SW 1271 (cell line): ENCODE measurements around the gene FOLR1.

Experiments
- DNase-seq, 2 experiments: peaks; one replicate each; lab custom pipeline; 2025; lab: John Stamatoyannopoulos, UW

Gene FOLR1

DNA sequence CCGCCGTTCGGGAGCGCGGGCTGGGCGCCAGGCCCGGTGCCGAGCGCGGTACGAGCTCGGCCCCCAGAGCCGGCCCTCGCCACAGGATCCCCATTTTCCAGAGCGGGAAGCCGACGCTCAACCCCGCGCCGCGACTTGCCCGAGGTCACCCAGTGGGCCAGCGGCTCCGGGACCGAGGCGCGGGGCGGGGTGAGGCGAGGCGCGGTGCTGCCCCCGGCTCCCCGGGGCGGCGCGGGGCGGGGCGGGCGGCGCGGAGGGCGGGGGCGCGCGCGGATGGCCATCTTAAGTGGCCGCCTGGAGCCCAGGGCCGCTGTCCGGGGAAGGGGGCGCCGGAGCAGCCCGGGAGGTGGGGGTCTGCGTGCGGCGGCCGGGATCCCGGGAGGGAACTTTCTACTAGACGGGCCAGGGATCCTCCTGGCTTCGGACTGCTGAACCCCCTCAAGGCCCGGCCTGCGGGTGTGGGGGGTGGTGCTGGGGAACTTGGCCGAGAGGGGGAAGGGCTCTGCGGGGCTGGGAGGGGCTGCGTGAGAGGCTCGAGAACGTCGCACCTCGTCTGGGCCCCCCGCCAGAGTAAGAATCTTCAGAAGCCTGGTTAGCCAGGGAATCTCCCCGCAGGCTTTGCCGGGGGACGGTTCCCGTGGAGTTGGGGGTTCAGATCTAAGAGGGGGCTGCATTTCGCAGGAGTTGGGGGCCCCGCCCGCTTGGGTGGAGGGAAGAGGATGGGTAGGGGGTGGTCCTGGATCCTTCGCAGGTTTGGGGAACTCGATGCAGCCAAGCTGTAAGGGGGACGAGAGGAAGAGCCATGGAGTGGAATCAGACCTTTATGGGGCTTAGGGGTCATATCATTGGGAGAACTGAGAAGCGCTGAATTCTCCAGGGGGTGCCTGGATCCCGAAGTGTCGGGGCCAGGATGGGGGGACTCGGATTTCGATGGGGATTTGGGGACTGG lies 31.9 kb downstream of the FOLR1 start:
- DNase-seq: peak in 1 of 2 experiments; percentile 74

DNA sequence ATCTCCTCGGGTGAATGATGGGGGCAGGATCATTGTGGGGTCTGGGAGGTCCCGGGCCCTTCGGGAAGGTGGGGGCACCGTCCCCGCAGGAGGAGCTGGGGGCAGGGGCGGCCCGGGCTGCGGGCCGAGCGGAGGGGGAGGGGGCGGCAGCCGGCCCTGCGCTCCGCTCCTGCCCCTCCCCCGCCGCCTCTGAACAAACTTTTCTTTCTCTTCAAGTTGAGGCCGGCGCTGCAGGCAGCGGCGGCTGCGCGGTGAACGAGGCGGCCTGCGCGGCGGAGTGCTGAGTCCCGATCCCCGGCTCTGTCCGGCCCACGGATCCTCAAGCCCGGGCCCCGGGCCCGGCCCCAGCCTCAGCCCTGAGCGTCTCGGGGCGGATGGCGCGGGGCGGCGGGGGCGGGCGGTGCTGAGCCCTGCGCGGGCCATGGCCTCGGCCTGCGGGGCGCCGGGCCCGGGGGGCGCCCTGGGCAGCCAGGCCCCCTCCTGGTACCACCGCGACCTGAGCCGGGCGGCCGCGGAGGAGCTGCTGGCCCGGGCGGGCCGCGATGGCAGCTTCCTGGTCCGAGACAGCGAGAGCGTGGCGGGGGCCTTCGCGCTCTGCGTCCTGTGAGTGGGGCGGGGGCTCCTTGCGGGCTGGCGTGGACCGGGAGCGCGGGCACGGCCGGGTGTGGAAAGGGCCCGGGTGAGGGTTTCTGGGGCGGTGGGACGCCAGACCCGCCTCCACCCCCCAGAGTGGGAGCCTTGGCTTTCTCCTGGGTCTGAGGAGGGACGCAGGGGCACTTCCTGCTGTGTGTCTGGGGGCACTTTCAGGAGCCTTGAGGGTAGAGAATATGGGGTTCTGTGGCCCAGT lies 32.8 kb downstream of the FOLR1 start, which contains the start of gene INPPL1:
Gene INPPL1 (plus strand): TSS at position 204 of the 847 bp plus-strand sequence. CDS start 218 bp downstream, at position 422.
- DNase-seq: no peak

DNA sequence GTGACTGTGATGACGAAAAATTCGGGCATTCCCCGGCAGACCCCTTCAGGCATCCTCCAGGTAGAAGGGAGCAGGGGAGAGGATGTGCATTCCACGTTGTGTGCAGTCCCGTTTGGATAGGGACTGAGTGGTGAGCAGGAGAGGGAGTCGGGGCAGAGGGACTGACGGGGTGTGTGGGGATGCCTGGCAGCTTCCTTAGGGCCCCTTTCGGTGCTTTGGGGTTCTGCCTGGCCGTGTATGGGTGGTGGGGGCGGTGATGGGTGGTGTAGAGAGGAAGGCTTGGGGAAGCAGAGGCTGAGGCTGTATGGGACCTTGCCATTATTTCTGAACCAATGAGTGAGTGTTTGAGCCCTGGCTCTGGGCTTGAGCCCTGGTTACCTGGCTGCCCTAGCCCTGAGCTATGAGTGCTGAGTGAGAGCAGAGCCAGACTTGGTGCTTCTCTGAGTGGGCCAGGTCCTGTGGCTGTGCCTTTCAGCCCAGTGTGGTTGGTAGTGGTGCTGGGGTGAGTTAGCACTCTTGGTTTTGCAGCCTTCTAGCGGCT lies 33.5 kb downstream of the FOLR1 start:
- peak in 1 of 2 experiments; percentile 18 for DNase-seq

DNA sequence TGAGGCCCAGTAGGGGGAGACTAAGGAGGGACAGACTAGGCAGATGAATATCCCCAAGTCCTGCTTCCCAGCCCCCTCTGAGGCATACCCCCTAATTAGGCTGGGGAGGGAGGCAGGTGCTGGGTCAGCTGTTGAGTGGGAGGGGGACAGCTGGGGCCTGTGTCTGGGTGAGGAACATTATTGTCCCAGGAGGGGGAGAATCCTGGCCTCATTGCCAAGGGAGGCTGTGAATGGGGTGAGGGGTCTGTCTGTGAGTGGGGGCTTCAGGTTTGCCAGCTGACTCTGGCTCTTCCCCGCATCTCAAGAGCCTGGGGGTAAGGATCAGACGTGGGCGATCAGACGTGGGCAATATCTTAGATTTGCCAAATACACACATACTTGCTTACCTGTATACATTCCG lies 34.8 kb downstream of the FOLR1 start:
- no peak for DNase-seq

DNA sequence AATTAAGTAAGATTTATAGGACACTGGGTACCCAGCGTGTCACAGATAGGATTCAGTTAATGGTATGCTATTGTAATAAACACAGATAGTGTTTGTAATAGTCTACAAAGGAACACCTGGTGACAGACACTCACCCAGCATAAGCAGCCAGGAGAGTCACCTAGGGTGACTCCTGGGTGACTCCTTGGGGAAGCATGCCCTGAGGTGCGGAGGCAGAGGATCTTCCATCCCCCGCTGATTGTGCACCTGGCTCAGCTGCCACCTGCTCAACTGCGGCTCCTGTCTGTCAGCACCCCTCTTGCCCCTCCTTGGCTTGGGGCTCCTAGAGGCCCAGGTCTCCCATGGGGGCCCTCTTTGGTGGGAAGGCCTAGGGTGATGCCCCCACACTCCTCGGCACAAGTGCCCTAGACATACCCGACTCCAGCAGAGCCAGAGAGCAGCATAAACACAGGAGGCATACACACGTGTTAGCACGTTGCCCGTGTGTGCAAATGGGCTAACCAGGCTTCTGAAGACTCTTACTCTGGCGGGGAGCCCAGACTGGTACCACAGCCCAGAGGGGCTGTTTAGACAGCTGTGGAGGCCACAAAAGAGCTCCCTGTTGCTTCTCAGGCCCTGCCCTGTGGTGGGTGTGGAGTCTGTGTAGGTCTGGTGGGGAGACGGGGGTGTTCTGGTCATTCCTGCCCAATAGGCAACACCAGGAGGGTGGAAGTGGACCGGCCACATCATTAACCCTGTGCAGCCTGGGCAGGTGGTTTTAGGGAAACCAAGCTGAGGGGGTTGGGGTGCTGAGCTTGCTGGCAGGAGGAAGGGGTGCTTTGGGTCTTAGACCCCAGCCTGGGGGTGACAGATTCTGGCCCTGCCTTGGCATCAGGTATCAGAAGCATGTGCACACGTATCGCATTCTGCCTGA lies 35.6 kb downstream of the FOLR1 start:
- DNase-seq: no peak

DNA sequence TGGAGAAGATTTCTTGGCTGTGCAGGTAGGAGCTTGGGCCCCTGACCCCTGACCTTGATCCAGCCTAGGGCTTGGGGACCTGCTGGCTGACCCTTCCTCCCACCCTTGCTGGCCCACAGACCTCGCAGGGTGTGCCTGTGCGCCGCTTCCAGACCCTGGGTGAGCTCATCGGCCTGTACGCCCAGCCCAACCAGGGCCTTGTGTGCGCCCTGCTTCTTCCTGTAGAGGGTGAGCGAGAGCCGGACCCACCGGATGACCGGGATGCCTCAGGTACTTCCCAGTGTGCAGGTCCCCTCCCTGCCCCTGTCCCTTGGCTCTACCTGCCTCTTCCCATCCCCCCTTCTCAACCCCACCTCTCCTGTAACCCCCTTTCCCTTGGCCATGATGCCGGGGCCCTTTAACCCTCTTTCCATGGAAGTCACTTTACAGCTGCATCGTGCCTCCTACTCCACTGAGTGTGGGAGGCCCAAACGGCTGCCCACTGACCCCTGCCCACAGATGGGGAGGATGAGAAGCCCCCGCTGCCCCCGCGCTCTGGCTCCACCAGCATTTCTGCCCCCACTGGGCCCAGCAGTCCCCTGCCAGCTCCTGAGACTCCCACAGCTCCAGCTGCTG lies 36.4 kb downstream of the FOLR1 start:
- no peak for DNase-seq

DNA sequence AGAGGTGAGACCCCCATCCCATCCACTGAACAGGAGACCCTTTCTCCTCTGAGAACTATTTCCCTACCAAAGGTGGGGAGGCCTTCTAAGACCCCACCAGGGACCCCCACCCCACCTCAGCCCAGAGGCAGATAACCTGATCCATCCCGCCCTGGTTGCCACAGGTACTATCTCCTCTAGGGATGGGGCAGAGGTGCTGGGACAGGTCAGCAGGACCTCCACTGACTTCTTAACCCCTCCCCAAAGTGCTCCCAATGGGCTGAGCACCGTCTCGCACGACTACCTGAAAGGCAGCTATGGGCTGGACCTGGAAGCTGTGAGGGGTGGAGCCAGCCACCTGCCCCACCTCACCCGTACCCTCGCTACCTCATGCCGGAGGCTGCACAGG lies 36.9 kb downstream of the FOLR1 start:
- no peak for DNase-seq

DNA sequence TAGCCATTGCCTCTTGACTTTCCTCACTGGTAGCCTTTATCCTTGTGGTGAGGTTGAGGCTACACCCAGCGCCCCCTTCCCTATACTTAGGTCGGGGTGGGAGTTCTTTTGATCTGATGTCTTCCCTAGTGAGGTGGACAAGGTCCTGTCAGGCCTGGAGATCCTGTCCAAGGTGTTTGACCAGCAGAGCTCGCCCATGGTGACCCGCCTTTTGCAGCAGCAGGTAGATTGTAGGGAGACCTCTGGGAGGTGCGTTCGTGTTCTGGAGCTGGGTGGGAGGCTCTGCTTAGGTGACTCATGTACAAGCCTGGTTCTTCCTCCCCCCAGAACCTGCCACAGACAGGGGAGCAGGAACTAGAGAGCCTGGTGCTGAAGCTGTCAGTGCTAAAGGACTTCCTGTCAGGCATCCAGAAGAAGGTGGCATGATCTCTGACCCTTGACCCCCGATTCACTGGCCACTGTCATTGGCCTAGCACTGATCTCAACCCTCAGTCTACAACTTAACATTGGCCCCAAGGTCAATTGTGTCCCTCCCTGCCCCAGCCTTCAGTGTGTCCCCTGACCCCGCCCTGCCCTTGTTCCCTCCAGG lies 37.5 kb downstream of the FOLR1 start:
- no peak for DNase-seq

DNA sequence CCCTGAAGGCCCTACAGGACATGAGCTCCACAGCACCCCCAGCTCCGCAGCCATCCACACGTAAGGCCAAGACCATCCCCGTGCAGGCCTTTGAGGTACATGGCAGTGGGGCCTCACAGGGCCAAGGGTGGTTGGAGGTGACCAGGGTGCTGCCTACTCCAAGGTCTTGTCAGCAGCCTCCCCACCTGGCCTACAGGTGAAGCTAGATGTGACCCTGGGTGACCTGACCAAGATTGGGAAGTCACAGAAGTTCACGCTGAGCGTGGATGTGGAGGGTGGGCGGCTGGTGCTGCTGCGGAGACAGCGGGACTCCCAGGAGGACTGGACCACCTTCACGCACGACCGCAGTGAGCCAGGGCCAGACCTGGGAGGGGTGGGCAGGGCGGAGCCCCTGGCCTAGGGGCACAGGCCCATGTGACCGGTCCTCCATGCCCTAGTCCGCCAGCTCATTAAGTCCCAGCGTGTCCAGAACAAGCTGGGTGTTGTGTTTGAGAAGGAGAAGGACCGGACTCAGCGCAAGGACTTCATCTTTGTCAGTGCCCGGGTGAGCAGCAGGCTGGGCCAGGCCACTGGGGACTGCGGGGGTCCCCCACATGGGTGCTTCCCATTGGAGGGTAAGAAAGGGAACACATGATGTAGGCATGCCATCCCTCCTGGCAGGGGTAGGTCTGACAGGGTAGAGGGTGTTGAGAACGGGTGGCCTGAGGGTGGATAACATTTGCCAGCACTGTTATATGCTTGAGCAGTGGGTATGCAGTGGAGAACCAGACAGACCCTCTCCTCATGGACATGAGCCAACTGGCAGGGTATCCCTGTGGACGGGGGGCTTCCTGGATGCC lies 38.2 kb downstream of the FOLR1 start:
- no peak for DNase-seq

DNA sequence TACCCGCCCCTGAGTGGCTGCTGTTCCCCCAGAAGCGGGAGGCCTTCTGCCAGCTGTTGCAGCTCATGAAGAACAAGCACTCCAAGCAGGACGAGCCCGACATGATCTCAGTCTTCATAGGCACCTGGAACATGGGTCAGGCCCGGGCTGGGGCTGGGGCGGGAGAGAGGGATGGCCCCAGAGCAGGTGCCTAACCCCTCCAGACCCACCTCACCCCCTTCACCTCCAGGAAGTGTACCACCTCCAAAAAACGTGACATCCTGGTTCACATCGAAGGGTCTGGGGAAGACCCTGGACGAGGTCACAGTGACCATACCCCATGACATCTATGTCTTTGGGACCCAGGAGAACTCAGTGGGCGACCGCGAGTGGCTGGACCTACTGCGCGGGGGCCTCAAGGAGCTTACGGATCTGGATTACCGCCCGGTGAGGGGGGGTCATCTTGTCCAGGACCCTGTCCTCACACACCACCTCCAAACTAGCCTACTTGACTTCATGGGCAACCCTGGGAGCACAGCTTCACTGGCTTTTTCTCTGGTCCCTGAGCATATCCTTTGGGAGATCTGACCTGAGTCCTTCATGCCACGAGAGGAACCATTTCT lies 38.9 kb downstream of the FOLR1 start:
- DNase-seq: no peak

DNA sequence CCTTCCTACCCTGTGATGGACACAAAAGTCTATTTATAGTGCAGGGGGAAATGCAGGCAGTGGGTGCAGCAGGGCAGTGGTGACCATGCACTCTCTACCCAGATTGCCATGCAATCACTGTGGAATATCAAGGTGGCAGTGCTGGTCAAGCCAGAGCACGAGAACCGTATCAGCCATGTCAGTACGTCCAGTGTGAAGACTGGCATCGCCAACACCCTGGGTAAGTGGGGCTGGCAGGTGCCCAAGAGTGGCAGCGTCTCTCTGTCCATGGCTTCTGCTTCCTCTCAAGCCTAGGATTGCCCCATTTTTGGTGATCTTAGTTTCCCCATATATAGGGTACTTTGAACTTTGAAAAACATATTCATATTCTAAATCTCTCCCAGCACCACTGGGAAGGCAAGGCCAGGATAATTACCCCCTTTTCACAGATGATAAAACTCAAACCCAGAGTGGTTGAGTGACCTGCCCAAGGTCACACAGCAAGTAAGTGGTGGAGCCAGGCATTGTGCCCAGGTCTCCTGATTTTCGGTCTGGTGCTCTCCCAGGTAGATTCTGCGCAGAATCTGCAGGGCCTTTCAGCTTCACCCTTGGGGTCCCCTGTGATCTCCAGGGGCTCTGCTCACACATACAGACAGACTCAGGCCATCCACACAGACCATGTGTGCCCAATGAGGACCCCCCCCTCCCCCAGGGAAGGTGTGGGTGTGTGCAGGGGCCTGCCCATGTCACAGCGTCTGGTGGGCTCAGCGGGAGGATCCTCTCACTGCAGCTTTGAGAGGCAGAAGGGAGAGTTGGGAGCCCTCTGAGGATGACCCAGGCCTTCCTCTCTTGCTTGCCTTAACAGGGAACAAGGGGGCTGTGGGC lies 39.7 kb downstream of the FOLR1 start:
- no peak for DNase-seq

DNA sequence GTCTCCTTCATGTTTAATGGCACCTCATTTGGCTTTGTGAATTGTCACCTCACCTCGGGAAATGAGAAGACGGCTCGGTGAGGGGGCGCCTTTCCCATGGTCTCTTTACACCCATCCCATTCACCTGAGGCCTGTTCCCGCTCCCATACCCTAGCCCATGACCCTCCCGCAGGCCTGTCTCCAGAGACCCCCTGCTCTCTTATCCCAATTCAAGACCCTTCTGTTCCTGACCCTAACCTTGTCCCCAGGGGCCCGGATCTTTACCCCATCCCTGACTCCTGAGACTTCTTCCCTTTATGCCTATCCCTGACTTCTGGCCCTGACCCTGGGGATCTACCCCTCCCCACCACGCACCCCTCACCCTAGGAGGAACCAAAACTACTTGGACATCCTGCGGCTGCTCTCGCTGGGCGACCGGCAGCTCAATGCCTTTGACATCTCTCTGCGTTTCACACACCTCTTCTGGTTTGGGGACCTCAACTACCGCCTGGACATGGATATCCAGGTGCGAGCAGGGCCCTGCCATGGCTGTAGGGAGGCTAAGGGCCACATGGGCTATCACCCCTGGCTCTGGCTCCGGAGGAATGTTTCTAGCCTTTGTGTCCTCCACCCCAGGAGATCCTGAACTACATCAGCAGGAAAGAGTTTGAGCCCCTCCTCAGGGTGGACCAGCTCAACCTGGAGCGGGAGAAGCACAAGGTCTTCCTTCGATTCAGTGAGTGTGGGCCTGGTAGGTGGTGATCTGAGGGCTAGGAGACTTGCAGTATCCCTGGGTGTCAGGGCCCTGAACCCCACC lies 40.5 kb downstream of the FOLR1 start:
- no peak for DNase-seq

DNA sequence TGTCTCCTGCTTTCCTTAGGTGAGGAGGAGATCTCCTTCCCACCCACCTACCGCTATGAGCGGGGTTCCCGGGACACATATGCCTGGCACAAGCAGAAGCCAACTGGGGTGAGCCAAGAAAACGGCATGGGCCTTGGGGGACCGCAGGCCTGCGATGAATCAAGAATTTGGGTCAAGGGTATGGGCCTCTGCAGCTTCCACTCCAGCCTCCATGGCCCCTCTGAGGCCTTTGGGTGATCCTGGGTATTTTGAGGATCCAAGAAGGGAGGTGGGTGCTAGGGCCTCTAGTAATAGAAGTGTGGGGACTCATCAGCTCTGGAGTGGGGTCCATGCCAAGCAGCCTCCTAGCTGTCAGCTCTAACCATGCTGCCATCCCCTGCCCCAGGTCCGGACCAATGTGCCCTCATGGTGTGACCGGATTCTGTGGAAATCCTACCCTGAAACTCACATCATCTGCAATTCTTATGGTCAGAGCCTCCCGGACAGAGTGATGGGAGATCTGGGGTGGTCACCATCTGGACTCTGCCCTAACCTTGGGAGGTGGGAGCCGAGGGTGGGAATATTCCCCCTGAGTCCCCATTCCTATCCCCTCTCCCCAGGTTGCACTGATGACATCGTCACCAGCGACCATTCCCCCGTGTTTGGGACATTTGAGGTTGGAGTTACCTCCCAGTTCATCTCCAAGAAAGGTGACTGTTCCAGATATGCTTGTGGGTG lies 41.3 kb downstream of the FOLR1 start:
- no peak for DNase-seq

DNA sequence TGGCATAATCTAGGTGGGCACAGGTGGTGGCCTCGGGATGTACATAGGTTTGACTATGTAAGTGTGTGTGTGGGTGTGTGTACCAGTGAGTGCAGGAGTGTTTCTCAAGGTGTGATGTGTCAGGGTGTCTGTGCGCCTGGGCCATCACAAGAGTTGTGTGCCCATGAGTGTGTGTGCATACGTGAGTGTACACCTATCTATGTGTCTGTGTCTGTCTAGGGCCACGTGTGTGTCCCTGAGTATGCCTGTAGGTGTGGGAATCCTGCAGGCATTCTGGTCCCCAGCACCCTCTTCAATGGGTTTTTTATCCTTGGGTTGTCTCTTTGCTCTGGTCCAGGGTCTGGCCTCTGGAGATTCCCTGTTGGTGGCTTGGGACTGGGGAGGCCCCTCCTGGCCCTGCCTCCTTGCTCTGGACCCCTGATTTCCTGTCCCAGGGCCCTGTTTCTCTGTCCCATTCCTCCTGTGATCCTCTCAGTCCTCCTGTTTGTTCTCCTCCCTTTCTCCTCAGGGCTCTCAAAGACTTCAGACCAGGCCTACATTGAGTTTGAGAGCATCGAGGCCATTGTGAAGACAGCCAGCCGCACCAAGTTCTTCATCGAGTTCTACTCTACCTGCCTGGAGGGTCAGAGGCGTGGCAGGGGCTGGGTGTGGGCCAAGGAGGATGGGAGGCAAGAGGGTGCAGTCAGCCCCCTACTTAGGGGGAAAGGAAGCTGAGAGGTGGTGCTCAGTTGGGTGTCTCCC lies 42.0 kb downstream of the FOLR1 start:
- DNase-seq: no peak

DNA sequence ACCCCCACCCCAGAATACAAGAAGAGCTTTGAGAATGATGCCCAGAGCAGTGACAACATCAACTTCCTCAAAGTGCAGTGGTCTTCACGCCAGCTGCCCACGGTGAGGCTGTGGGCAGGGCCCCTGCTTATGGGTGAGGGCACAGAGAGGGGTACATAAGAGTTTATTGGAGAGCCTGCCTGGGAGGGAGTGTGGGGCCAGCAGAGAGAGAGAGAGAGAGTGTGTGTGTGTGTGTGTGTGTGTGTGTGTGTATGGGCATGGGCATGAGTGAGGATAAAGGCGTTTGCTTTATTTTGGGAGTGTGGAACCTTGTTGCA lies 42.5 kb downstream of the FOLR1 start:
- no peak for DNase-seq

DNA sequence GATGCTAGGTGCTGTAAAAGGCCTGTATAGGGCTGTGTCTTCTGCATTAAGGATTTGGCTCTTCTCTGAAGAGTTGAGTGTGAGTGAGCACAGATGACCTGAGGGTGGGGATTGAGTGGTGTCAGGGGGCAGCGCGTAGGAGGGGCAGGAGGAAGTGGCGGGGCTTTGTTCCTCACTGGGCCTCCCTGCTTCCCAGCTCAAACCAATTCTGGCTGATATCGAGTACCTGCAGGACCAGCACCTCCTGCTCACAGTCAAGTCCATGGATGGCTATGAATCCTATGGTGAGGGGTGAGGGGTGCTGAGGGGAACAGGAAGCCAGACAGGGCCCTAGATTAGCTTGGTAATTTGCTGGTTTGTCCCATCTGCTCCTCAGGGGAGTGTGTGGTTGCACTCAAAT lies 43.0 kb downstream of the FOLR1 start:
- no peak for DNase-seq
